Measurements from ENCODE around the gene EIF1AD.

EIF1AD gene

GRCh38 chr11:66045177-66045639 lies 43.3 kb upstream of the EIF1AD start:
- TF ChIP-seq CTCF (IDR thresholded peaks at IDR 0.05; ENCODE audit: extremely low read depth, missing control alignments), result peak; percentile 94
- peak; percentile 95 for DNase-seq (ENCODE audit: low spot score)

GRCh38 chr11:66044757-66045156 lies 42.8 kb upstream of the EIF1AD start:
- no peak for DNase-seq (ENCODE audit: low spot score)
- no peak for TF ChIP-seq CTCF (IDR thresholded peaks at IDR 0.05; ENCODE audit: extremely low read depth, missing control alignments)

GRCh38 chr11:66042996-66043906 lies 41.3 kb upstream of the EIF1AD start:
- DNase-seq (ENCODE audit: low spot score), result peak; percentile 15

GRCh38 chr11:66042227-66042995 lies 40.5 kb upstream of the EIF1AD start:
- DNase-seq (ENCODE audit: low spot score), result no peak
- TF ChIP-seq CTCF (IDR thresholded peaks at IDR 0.05; ENCODE audit: extremely low read depth, missing control alignments), result no peak

More at GRCh38 chr11:66042996-66043906, 41.3 kb upstream of the EIF1AD start:
- no peak for TF ChIP-seq CTCF (IDR thresholded peaks at IDR 0.05; ENCODE audit: extremely low read depth, missing control alignments)

GRCh38 chr11:66039765-66040164 lies 37.8 kb upstream of the EIF1AD start:
- no peak for TF ChIP-seq CTCF (IDR thresholded peaks at IDR 0.05; ENCODE audit: extremely low read depth, missing control alignments)
- DNase-seq (ENCODE audit: low spot score), result no peak

- no peak for TF ChIP-seq CTCF (IDR thresholded peaks at IDR 0.05; ENCODE audit: extremely low read depth, missing control alignments)
- no peak for DNase-seq (ENCODE audit: low spot score)
Measured at GRCh38 chr11:66037327-66037726, 35.4 kb upstream of the EIF1AD start.

GRCh38 chr11:66036334-66036710 lies 34.4 kb upstream of the EIF1AD start:
- no peak for TF ChIP-seq CTCF (IDR thresholded peaks at IDR 0.05; ENCODE audit: extremely low read depth, missing control alignments)
- no peak for DNase-seq (ENCODE audit: low spot score)
